Trophoblast cell (in vitro differentiated cells and primary cell): ENCODE results near the gene MFAP3.
"Not testable (repeated sequence)": the region's sequence is repeated elsewhere in the genome, so short reads cannot be mapped to it uniquely, and the experiment has no call there.

Experiments used
- DNase-seq, 2 donors: peaks; one replicate each; pipeline ENCODE4 v3.0.0-alpha.2; 2016
- H2AFZ ChIP-seq: 2 replicates; pipeline ENCODE4 v1.6.1; 2013; ENCODE audit warnings: low read length, moderate library complexity, mild to moderate bottlenecking; ENCODE audit not compliant: insufficient read depth, poor library complexity
- H2AK5ac ChIP-seq: 2 replicates; pipeline ENCODE4 v1.6.1; 2013; ENCODE audit warnings: mild to moderate bottlenecking, low read length
- H2BK120ac ChIP-seq: 2 replicates; pipeline ENCODE4 v1.6.1; 2013; ENCODE audit warnings: low read length, mild to moderate bottlenecking, moderate library complexity; ENCODE audit not compliant: insufficient read depth, poor library complexity
- H2BK12ac ChIP-seq: 2 replicates; pipeline ENCODE4 v1.6.1; 2013; ENCODE audit warnings: mild to moderate bottlenecking, low read length, moderate library complexity
- H2BK5ac ChIP-seq: 2 replicates; pipeline ENCODE4 v1.6.1; 2013; ENCODE audit warnings: low read length, low read depth, moderate library complexity, mild to moderate bottlenecking; ENCODE audit not compliant: poor library complexity
- H3K14ac ChIP-seq: 2 replicates; pipeline ENCODE4 v1.6.1; 2013; ENCODE audit warnings: mild to moderate bottlenecking, low read length
- H3K18ac ChIP-seq: 2 replicates; pipeline ENCODE4 v1.6.1; 2013; ENCODE audit warnings: mild to moderate bottlenecking, low read length
- H3K23ac ChIP-seq: 2 replicates; pipeline ENCODE4 v1.6.1; 2013; ENCODE audit warnings: low read length
- H3K27ac ChIP-seq: 2 replicates; pipeline ENCODE4 v1.5.1; 2013; ENCODE audit warnings: low read depth, mild to moderate bottlenecking, inconsistent platforms, low read length, moderate library complexity
- H3K27me3 ChIP-seq: 2 replicates; pipeline ENCODE4 v1.6.1; 2013; ENCODE audit warnings: inconsistent platforms, mild to moderate bottlenecking, low read length, moderate library complexity; ENCODE audit not compliant: insufficient read depth
- H3K36me3 ChIP-seq, 2 experiments: 1 replicate in 1 of 2; 2 replicates in 1 of 2; pipeline ENCODE4 v1.6.1; 2013; ENCODE audit warnings: low read length in 2 of 2, mild to moderate bottlenecking in 2 of 2, moderate library complexity in 1 of 2; ENCODE audit not compliant: insufficient read depth in 2 of 2, control insufficient read depth in 1 of 2
- H3K4ac ChIP-seq: 2 replicates; pipeline ENCODE4 v1.6.1; 2013; ENCODE audit warnings: low read depth, mild to moderate bottlenecking, low read length, moderate library complexity
- H3K4me1 ChIP-seq, 2 experiments: 1 replicate in 1 of 2; 2 replicates in 1 of 2; pipeline ENCODE4 v1.6.1; 2013; ENCODE audit warnings: low read length in 2 of 2, mild to moderate bottlenecking in 2 of 2, moderate library complexity in 1 of 2; ENCODE audit not compliant: insufficient read depth in 2 of 2, control insufficient read depth in 1 of 2
- H3K4me2 ChIP-seq: 2 replicates; pipeline ENCODE4 v1.6.1; 2013; ENCODE audit warnings: inconsistent platforms, mild to moderate bottlenecking, low read length, moderate library complexity
- H3K4me3 ChIP-seq: 2 replicates; pipeline ENCODE4 v1.5.1; 2013; ENCODE audit warnings: mild to moderate bottlenecking, low read depth, low read length, inconsistent platforms
- H3K79me1 ChIP-seq: one replicate; pipeline ENCODE4 v1.6.1; 2013; ENCODE audit warnings: low read length
- H3K79me2 ChIP-seq: 2 replicates; pipeline ENCODE4 v1.6.1; 2013; ENCODE audit warnings: low read length, mild to moderate bottlenecking; ENCODE audit not compliant: control insufficient read depth, insufficient read depth, poor library complexity
- H3K9ac ChIP-seq: 2 replicates; pipeline ENCODE4 v1.6.1; 2013; ENCODE audit warnings: mild to moderate bottlenecking, low read length
- H3K9me3 ChIP-seq: 2 replicates; pipeline ENCODE4 v1.6.1; 2013; ENCODE audit warnings: low read depth, mild to moderate bottlenecking, control low read depth, inconsistent platforms, low read length; ENCODE audit not compliant: insufficient read depth
- H4K12ac ChIP-seq: 2 replicates; pipeline ENCODE4 v1.6.1; 2013; ENCODE audit warnings: low read depth, mild to moderate bottlenecking, low read length, moderate library complexity
- H4K8ac ChIP-seq: 2 replicates; pipeline ENCODE4 v1.6.1; 2013; ENCODE audit warnings: low read depth, mild to moderate bottlenecking, low read length, moderate library complexity
- H4K91ac ChIP-seq: one replicate; pipeline ENCODE4 v1.6.1; 2013; ENCODE audit warnings: low read depth, mild to moderate bottlenecking, low read length, moderate library complexity
- WGBS: extraction: QIAGEN DNeasy Blood & Tissue Kit; methylation state at CpG from one replicate; pipeline ENCODE4 v1.1.7; 2013; ENCODE audit warnings: missing lambda C conversion rate; ENCODE audit not compliant: insufficient read length, insufficient coverage; ENCODE audit errors: extremely low coverage; 5-methylcytosine and 5-hydroxymethylcytosine counted together

The MFAP3 gene

GRCh38 chr5:154060606-154061005 lies 21.8 kb downstream of the MFAP3 start:
- Histone ChIP-seq H3K4me3 (no peak overlapping the region), H3K14ac (no peak overlapping the region), H3K79me2 (no peaks in the 10 kb centered on the region), H2AFZ (no peak overlapping the region), H3K36me3 (no peaks in the 10 kb centered on the region), H3K79me1 (no peaks in the 10 kb centered on the region), H2BK5ac (no peak overlapping the region), H3K4me1 (no peaks in the 10 kb centered on the region), H3K23ac (no peak overlapping the region), H2BK120ac (no peak overlapping the region), H4K91ac (no peak overlapping the region), H2BK12ac (no peak overlapping the region), H3K9ac (no peak overlapping the region), H3K27ac (no peak overlapping the region), H3K4ac (no peak overlapping the region), H3K27me3 (no peaks in the 10 kb centered on the region), H3K9me3 (no peaks in the 10 kb centered on the region), H4K12ac (no peak overlapping the region), H3K18ac (no peak overlapping the region), H2AK5ac (no peak overlapping the region), H3K4me2 (no peak overlapping the region), H4K8ac (no peak overlapping the region)
- no peak for DNase-seq
- no CpG with 5 or more reads among the region's 3 CpGs for WGBS

GRCh38 chr5:154063372-154063771 lies 24.6 kb downstream of the MFAP3 start:
- H4K8ac ChIP-seq, result no peak overlapping the region
- no peaks in the 10 kb centered on the region for H3K4me1 ChIP-seq
- no peak overlapping the region for H3K14ac ChIP-seq
- no peak overlapping the region for H3K18ac ChIP-seq
- no peak overlapping the region for H3K4me2 ChIP-seq
- no peaks in the 10 kb centered on the region for H3K27me3 ChIP-seq
- H3K79me2 ChIP-seq, result no peaks in the 10 kb centered on the region
- H3K36me3 ChIP-seq, result no peaks in the 10 kb centered on the region
- H2AFZ ChIP-seq, result no peak overlapping the region
- H3K9ac ChIP-seq, result no peak overlapping the region
- no peak overlapping the region for H4K12ac ChIP-seq
- H4K91ac ChIP-seq, result no peak overlapping the region
- H2BK5ac ChIP-seq, result no peak overlapping the region
- DNase-seq, result no peak
- no peak overlapping the region for H3K4ac ChIP-seq
- H3K27ac ChIP-seq, result no peak overlapping the region
- H3K4me3 ChIP-seq, result no peak overlapping the region
- H3K23ac ChIP-seq, result no peak overlapping the region
- H2BK120ac ChIP-seq, result no peak overlapping the region
- H2BK12ac ChIP-seq, result no peak overlapping the region
- no peaks in the 10 kb centered on the region for H3K9me3 ChIP-seq
- H3K79me1 ChIP-seq, result no peaks in the 10 kb centered on the region
- no peak overlapping the region for H2AK5ac ChIP-seq

GRCh38 chr5:154065971-154066370 lies 27.2 kb downstream of the MFAP3 start:
- no peak for DNase-seq
- Histone ChIP-seq H3K4ac (no peak overlapping the region), H3K18ac (no peak overlapping the region), H2BK12ac (no peak overlapping the region), H3K36me3 (no peaks in the 10 kb centered on the region), H2AK5ac (no peak overlapping the region), H3K27me3 (no peaks in the 10 kb centered on the region), H3K23ac (no peak overlapping the region), H3K9me3 (no peaks in the 10 kb centered on the region), H2BK5ac (no peak overlapping the region), H3K4me1 (no peaks in the 10 kb centered on the region), H3K4me3 (no peak overlapping the region), H3K4me2 (no peak overlapping the region), H3K27ac (no peak overlapping the region), H4K8ac (no peak overlapping the region), H3K79me1 (no peaks in the 10 kb centered on the region), H4K12ac (no peak overlapping the region), H3K9ac (no peak overlapping the region), H2BK120ac (no peak overlapping the region), H3K14ac (no peak overlapping the region), H3K79me2 (no peaks in the 10 kb centered on the region), H4K91ac (no peak overlapping the region), H2AFZ (no peak overlapping the region)

- not testable (repeated sequence) for H3K4ac ChIP-seq, H2AK5ac ChIP-seq, H3K79me2 ChIP-seq, H3K9me3 ChIP-seq, H3K9ac ChIP-seq, H2BK5ac ChIP-seq, H3K23ac ChIP-seq, DNase-seq, H4K12ac ChIP-seq, H3K27me3 ChIP-seq, H2AFZ ChIP-seq, H3K36me3 ChIP-seq, H3K27ac ChIP-seq, H4K8ac ChIP-seq, H4K91ac ChIP-seq, H3K79me1 ChIP-seq, H2BK12ac ChIP-seq, H3K4me3 ChIP-seq, H3K4me1 ChIP-seq, H3K18ac ChIP-seq, H3K14ac ChIP-seq, H2BK120ac ChIP-seq, H3K4me2 ChIP-seq
- no CpG with 5 or more reads among the region's 5 CpGs for whole genome bisulfite sequencing
Observed at GRCh38 chr5:154069854-154070253, 31.1 kb downstream of the MFAP3 start.
